HG03432 (cell line): ENCODE measurements around the gene IGSF5.
"Not testable (repeated sequence)": the region's sequence is repeated elsewhere in the genome, so short reads cannot be mapped to it uniquely, and the experiment has no call there.

Experiments
- ATAC-seq: cut with Tn5 transposase; IDR thresholded peaks from one replicate; pipeline ENCODE4 v1.9.1; 2021; ENCODE audit warnings: mild to moderate bottlenecking, moderate library complexity; ENCODE audit not compliant: unreplicated experiment

Gene IGSF5

DNA sequence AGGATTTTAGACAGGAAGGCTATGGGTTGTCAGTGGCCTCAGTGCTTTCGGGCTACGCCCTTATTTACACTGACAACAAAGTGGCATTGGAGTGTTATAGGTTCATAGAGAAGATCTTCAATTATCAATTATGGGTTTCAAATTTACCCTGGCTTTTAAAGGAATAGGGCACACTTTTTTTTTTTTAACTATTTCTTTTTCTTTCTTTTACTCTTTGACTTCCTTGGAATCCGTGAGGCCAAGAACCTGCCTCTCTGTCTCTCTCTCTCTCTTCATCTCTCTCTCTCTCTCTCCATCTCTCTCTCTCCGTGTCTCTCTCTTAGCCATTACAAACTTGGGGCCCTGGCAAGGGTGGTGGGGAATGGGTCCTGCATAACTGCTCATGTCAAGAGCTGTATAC is at the start of gene IGSF5:
TSS of gene IGSF5 (plus strand) at position 301 of the 400 bp plus-strand sequence. CDS start 327 bp downstream, outside the sequence.
- not testable (repeated sequence) for ATAC-seq

GRCh38 chr21:39696196-39696595 is 48.8 kb upstream of the IGSF5 start:
- ATAC-seq = no peak

DNA sequence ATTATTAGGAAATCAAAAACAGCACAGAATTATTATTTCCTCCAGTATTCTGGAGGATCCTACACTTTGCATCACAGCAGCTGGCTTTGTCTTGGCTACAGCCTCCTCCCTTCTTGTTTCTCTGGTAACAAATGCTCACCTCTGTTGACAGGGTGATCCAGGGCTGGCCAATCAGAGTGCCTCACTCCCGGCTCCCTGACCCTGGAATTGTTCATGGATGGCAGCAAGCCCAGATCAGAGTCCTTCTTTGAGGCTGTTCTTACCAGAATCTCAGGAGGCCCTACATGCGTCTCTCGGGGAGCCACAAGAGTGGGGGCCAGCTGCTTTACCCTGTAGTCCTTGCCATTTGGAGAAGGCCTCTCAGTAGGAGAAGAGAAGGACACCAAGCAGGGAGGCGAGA is 48.4 kb upstream of the IGSF5 start:
- no peak for ATAC-seq

GRCh38 chr21:39700318-39700717 is 44.7 kb upstream of the IGSF5 start:
- no peak for ATAC-seq

DNA sequence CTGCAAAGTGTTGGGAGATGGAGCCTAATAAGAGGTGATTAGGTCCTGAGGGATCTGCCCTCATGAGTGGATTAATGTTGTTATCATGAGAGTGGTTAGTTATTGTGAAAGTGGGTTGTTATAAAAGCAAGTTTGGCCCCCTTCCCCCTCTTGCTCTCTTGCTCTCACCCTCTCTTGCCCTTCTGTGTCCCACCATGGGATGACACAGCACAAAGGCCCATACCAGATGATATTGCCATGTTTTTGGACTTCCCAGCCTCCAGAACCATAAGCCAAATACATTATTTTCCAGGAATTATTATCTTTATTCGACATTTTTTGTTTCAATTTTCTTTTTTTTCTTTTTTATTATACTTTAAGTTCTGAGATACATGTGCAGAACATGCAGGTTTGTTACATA is 41.4 kb upstream of the IGSF5 start:
- ATAC-seq = no peak

- ATAC-seq = no peak
These were observed 39.1 kb upstream of the IGSF5 start for GRCh38 chr21:39705849-39706248.

DNA sequence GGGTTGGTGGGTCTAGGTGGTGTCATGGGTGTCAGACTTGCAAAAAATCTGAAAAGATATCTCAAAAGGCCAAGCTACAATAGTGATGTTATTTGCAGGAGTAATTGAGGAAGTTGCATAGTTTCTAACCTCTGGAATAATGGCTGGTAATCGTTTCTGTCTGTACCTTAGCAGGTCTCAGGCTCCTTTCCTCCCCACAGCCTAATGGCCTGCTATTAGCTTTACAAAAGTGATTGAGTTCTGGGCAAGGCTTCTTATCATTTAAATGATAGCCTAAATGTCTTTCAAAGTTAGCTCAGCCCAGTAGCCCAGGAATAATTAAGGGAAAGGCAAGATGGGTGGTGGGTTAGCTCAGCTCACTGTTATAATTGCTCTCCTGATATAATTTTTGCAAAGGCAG is 37.7 kb upstream of the IGSF5 start:
- no peak for ATAC-seq

- no peak for ATAC-seq
These were observed 34.1 kb upstream of the IGSF5 start for GRCh38 chr21:39710866-39711265.

DNA sequence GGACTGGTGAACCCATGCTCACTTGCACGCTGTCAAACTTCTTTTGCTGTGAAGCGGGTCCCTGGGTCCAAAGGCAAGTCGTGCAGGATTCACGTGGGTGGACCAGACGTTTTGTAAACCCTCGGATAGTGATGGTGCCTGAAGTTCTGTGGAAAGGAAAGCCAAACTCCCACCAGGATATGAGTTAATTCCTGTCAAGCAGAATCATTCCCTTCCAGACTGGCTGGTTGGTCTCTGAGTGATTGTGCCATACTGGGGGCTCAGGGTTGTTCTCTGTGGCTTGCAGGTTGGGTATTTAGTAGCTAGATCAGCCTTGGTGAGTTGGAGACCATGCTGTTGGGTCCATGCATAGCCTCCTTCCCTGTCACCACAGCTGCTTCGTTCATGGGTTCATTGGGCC is 32.7 kb upstream of the IGSF5 start:
- ATAC-seq = no peak

DNA sequence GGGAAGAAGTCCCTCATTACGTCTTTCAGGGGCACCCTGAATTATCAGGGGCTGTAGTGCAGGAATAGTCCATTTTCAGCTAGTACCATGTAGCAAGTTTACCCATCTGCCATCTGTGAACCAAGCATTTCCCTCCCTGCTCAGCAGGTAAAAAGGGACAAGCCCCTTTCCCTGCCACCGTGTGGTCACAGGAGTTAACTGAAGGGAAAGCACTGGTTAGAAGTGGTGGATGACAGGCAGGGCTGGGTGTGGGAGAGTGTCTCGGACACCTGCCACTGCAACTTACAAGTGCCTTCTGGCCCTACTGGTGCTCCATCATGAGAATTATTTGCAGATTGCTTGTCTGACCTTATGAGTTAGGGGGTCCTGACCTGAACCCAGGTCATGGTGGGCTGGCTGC is 32.0 kb upstream of the IGSF5 start:
- no peak for ATAC-seq

DNA sequence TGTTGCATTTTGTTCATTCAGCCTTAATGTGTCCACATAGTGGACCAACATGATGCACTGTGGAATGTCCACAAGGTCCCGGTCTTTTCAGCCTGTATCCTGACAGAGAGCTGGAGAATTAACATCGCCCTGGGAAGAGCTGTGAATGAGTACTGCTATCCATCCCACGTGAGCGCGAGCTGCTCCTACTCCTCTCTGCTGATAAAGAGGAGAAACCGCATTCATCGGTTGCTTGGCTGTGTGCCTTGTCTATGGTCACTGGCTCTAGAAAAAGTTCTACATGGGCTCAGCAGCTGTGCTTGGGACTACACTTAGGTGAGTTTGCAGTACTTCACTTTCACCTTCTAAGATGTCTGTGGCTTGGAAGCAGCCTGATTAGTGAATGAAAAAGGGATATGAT is 31.1 kb upstream of the IGSF5 start:
- ATAC-seq = no peak

DNA sequence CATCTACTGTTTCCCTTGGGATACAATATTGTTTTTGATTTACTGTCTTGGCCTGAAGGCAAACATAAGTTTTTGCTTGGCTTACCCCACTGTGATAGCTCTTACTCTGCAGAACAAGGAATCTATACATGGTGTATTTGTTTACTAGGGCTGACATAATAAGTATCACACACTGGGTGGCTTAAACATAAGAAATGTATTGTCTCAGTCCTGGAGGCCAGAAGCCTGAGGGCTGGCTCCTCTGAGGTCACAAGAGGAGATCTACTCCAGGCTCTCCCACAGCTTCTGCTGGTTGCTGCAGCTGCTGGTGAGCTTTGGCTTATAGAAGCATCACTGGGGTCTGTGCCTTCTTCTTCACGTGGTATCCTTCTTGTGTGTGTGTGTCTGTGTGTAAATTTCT is 30.7 kb upstream of the IGSF5 start:
- no peak for ATAC-seq

DNA sequence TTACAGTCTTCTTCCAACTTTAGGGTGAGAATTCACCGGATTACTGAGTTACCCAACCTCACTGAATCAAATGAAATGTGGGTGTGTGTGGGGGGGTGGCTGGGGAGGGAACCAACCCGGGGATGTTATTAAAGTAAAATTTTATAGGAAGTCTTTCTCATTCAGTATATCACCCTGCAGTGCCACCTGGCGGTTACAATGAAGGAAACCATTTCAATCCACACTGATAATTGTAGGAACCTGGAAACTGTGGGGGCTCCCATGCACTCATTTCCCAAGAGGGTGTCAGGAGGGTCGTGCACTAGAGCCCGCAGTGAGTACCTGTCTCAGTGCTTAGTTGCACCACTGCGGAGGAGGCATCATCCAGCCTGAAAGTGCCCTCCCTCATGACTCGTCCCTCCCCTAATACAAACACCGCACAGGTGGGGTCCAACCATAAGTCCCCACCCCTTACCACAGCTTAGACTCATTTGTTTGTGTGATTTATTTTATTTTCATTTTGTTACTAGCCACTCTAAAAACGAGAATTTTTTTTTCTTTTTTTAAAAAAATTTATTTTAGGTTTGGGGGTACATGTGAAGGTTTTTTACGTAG is 29.1 kb upstream of the IGSF5 start:
- ATAC-seq = no peak

- no peak for ATAC-seq
These were observed 24.7 kb upstream of the IGSF5 start for GRCh38 chr21:39720126-39720778.

DNA sequence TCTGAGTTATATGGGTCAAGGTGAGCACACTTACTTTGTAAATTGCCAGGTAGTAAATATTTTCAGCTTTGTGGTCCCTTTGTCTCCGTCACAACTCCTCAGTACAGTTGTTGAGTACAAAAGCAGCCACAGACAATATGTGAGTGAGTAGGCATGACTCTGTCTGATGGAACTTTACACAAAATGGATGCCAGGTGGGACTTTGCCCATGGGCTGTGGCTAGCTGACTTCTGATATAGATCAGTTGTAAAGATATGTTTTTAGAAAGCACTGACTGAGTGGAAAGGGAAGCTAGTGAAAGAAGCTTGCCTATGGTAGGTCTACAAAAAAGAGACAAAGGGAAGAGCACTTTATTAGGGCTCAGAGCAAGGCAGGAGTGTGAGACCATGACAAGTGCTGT is 23.1 kb upstream of the IGSF5 start:
- ATAC-seq = no peak

DNA sequence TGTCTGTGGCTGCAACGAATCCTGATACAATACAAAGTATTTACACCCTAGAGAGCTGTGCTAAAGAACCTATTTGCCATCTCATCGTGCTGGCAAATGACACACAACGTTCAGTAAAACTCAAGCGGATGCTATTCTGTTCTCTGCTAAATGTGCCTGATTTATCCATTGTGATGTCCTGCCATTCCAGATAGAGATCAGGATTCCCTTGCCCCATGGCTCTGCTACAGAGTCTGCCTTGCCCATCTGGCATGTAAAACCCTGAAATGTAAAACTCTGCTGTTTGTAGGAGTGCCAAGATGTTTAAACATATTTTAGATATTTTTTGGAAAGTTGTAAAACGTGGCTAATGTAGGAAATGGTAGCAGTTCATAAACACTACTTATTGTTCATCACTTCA is 20.0 kb upstream of the IGSF5 start:
- no peak for ATAC-seq

DNA sequence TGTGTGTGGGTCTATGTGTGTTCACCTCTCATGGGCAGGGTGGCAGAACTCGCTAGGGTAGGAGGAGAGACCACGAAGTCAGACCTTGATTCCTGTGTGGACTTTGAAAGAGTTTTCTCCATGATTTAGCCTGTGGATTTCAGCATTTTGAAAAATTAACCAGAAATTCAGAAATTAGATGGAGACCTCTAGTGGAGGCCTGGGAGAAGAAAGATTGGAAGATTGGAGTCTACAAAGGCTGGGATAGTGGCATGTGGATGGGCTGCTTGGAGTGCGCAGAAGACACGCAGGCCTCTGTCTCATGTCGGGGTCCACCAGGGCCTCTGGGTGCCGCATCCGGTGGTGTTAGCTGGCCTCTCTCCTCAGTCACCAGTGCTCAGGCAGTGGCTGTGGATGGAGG is 18.9 kb upstream of the IGSF5 start:
- no peak for ATAC-seq

DNA sequence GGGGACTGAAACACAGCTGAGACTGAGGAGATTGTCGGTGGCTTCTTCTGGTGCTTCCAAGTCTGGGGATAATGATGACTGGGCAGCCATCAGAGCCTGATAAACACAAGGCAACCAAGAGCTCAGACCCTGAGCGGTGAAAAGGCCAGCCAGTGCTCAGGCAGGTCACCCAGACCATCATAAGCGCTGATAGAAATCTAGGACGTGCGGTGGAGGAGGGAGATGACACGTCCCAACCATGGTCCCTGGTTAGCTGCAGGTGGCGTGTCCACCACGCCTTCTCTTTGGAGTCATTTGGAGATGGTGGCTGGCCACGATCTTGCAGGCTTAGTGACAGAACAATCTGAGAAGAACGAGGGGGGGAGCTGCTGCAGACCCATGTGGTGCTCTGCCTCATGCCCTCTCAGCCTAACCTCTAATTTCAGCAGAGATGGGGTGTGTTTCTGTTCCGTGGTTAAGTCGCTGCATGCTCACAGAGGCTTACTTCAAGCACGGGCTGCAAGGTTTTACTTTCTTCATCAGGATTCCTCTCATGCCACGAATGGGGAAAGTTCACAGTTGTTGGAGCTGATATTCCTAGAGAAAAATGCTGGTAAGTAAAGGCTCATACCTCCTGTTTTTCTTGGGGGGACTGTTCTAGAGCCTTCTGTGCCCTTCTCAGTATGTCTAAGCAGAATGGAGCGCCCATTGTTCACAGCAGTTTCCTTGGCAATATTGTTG is 17.4 kb upstream of the IGSF5 start:
- ATAC-seq = no peak

- no peak for ATAC-seq
These were observed 16.6 kb upstream of the IGSF5 start for GRCh38 chr21:39728341-39728740.

DNA sequence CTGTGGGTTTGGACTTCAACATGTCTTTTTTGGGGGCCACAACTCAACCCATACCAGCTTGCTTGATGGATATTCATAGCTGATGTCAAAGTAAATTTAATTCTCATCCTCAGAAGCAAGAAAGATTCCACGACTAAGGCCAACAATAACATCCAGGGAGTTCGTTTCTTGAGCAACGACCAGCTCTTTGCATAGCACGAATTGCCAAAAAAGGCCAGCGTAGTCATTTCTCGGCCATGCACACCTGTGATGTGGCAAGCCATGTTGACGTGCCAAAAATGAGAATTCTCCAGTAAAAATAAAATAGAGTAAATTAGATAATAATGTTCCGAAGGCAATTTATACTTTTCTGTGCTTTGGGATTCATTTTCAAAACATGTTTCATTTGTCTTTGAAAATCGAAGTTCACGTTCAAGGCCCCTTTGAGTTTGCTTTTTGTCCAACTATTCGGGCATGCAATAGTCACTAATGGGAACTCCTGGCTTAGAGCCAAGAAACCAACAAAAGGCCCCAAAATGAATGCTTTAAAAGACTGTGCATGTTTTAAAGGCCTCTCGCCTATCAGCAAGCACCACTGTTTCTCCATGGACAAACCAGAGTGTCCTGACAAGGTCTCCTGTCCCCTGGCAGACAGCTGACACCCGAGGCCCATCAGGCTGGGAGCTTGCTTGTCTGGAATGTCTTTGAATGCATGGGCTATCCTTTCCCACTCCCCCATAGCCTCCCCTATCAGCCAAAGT is 14.4 kb upstream of the IGSF5 start:
- ATAC-seq = no peak

DNA sequence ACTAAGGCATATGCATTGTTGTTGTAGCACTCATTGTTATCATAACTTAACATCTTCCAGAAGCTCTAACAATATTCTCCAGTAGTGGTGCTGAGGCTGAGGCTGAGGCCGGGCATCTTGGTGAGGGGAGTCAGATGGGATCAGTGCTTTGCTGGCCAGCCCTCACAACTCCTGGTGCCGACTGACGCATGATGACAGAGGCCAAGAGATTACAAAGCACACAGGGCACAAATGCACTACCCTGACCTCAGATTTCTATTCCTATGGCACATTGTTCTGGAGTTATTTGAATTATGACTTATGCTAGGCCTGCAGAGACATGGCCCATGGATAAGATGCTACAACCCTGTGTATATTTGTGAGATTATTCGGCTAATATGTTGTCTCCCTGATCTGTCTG is 8.3 kb upstream of the IGSF5 start:
- ATAC-seq = no peak
